Epithelial cell of proximal tubule (primary cell): ENCODE measurements around the gene ENDOV. TPM values are rescaled to one million over a fixed set of nuclear protein-coding genes. Genes with fewer than 3 reads are reported as not detected.

Source experiments
- DNase-seq: peaks from one replicate; pipeline ENCODE4 v3.0.0-alpha.2; 2011; ENCODE audit warnings: low read depth
- H3K4me3 ChIP-seq: 2 replicates; pipeline ENCODE4 v1.5.1; 2011; ENCODE audit warnings: low read depth, mild to moderate bottlenecking, low read length
- total RNA-seq: library from RNA; depleted of rRNA; stranded (reverse); fragments of >200 nt; gene quantifications from 2 replicates; pipeline ENCODE4 v1.2.3, GENCODE V29; 2015
- TF ChIP-seq, protein P1 (sequence below): conservative IDR thresholded peaks from 2 replicates; pipeline ENCODE4 v1.5.1; 2012; ENCODE audit warnings: low read depth, mild to moderate bottlenecking, low read length

The ENDOV gene
- total RNA-seq, 1 donor from 2014 or later = 8.5 TPM

DNA sequence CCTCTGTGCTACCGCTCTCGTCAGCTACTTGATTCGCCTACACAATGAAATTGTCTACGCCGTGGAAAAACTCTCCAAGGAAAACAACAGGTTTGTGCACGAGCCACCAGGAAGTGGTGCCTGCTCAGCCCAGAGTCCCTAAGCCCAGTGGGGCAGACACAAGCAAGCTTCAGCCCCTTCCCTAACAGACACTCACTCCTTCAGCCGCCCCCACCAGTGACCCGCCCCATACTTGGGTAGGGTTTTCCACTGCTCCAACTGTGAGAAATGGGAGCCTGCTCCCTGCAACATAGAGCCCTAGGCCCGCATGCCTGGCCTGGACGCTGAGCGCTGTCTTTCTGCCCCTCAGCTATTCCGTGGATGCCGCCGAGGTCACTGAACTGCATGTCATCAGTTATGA lies 28.6 kb upstream of the ENDOV start:
- TF ChIP-seq, protein P1, sequence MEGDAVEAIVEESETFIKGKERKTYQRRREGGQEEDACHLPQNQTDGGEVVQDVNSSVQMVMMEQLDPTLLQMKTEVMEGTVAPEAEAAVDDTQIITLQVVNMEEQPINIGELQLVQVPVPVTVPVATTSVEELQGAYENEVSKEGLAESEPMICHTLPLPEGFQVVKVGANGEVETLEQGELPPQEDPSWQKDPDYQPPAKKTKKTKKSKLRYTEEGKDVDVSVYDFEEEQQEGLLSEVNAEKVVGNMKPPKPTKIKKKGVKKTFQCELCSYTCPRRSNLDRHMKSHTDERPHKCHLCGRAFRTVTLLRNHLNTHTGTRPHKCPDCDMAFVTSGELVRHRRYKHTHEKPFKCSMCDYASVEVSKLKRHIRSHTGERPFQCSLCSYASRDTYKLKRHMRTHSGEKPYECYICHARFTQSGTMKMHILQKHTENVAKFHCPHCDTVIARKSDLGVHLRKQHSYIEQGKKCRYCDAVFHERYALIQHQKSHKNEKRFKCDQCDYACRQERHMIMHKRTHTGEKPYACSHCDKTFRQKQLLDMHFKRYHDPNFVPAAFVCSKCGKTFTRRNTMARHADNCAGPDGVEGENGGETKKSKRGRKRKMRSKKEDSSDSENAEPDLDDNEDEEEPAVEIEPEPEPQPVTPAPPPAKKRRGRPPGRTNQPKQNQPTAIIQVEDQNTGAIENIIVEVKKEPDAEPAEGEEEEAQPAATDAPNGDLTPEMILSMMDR = no peak
- H3K4me3 ChIP-seq = no peak overlapping the region
- no peak for DNase-seq

DNA sequence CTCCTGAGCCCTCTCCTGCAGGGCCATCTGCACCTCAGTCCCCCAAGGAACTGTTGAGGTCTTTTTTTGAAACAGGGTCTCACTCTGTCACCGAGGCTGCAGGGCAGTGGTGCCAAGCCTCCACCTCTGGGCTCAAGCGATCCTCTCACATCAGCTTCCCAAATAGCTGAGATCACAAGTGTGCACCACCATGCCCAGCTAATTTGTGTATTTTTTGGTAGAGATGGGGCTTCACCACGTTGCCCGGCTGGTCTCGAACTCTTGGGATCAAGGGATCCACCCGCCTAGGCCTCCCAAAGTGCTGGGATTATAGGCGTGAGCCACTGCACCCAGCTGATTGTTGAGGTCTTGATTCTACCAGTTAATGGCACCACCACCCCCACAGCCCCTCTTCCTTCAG lies 27.9 kb upstream of the ENDOV start:
- no peak overlapping the region for H3K4me3 ChIP-seq
- TF ChIP-seq, protein P1 = no peak

DNA sequence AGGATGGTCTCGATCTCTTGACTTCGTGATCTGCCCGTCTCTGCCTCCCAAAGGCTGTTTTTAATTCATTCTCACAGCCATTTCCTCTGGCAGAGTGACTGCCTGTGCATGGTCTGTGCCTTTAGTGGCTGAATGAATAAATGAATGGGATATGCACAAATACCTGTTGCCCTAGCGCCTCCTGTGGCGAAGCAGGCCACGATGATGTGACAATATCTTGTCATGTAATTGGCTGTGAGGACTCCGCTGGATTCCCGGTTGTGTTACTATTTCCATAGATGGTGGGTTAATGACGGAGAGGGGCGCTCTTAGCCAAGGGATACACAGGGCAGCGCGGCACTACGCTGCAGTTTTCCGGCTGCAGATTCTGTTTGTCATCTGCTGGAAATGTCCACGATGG lies 26.8 kb upstream of the ENDOV start:
- H3K4me3 ChIP-seq = no peak overlapping the region
- TF ChIP-seq, protein P1 = no peak
- DNase-seq = no peak

More for the DNA sequence above, 27.9 kb upstream of the ENDOV start:
- DNase-seq = no peak

DNA sequence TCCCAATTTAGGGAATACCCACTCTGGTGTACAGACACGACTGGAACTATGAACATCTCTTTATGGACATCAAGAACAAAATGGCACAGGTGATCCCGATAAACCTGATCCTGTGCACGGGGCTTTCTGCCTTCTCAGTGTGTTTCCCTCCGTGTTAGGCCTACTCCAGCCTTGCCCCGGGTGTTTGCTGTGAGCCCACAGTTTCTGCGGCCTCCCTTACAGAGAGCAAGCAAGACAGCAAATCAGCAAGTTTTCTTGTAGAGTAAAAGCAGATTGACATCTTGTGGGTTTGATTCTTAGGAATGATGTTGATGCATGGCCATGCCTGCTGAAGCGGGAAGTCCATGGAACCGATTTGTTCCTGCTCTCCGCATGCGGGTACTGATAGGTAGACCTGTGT lies 26.4 kb upstream of the ENDOV start:
- TF ChIP-seq, protein P1 = no peak
- no peak overlapping the region for H3K4me3 ChIP-seq
- no peak for DNase-seq

DNA sequence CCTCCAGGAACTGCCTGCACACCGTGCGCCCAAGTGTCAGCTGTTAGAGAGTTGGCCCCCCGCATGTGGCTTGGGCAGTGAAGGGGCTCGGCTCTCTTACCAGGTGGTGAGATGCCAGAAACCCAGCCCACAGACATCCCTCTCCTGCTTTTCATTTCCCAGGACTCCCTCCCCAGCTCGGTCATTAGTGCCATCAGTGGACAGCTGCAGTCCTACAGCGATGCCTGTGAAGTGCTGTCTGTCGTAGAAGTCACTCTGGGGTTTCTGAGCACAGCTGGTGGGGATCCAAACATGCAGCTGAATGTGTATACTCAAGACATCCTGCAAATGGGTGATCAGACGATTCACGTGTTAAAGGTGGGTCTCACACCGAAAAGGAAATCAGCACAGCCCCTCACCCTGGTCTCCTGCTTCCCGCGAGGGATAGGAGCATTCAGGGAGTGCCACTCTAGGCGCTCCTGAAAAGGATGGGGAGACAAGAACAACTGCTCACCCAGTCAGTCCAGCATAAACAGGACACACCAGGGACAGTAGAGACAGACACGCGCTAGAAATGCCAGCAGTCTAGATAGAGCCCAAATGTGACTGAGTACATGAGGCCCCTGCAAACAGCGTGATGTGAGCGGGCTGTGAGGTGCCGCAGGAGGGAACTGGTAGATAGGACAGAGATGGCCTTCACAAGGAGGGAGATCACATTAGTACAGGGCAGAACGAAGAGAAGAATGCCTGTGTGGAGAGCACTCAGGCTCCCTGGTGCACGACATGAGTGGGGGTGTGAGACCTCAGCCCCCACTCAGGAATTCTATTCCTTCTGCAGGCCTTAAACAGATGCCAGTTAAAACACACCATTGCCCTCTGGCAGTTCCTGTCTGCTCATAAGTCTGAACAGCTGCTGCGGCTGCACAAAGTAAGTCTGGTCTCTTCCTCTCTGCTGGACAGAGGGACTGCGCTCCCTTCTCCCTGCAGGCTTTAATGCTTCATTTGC lies 25.7 kb upstream of the ENDOV start:
- no peak overlapping the region for H3K4me3 ChIP-seq
- TF ChIP-seq, protein P1 = no peak
- no peak for DNase-seq

DNA sequence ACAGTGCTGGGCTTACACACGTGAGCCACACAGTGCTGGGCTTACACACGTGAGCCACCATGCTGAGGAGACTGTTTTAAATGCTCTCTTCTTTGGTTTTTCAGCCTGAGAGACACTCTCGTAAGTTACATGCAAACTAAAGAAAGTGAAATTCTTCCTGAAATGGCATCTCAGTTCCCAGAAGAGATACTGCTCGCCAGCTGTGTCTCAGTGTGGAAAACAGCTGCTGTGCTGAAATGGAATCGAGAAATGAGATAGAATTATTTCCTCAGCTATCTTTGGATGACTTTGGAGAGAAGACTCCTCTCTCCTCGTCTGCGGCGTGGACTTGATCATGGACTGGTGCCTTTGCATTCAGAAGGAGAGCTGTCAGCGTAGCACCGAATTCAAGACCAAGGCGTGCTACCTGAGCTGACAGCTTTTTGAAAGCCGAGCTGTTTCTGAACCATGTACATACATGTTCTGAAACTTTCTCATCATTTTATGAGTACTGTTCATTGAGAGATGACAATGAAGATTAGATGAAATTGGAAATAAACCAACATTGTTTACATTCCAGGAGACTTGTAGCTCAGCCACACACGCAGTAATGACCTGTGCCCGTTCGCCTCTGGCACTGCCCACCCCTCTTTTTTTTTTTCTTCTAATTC lies 21.6 kb upstream of the ENDOV start:
- TF ChIP-seq, protein P1 = no peak
- DNase-seq = no peak
- no peak overlapping the region for H3K4me3 ChIP-seq
